Karpas-422 (cell line): Measurements from ENCODE around the gene MYH9. TPM values are rescaled to one million over a fixed set of nuclear protein-coding genes. Genes with fewer than 3 reads are reported as not detected.
"Not testable (repeated sequence)": the region's sequence is repeated elsewhere in the genome, so short reads cannot be mapped to it uniquely, and the experiment has no call there.

Experiments
- DNase-seq: peaks from one replicate; pipeline ENCODE4 v3.0.0-alpha.2; 2015
- H2AFZ ChIP-seq: fragments of 200-600 bp; sonication (generic); 2 replicates; pipeline ENCODE4 v1.6.1; 2014; ENCODE audit warnings: antibody characterized with exemption, low read length, mixed read lengths
- H3K27ac ChIP-seq: fragments of 200-600 bp; sonication (generic); 2 replicates; pipeline ENCODE4 v1.5.1; 2014; ENCODE audit warnings: mild to moderate bottlenecking, low read length, moderate library complexity
- H3K27me3 ChIP-seq: fragments of 200-600 bp; sonication (generic); 2 replicates; pipeline ENCODE4 v1.6.1; 2014; ENCODE audit warnings: low read length, mixed read lengths
- H3K36me3 ChIP-seq: fragments of 200-600 bp; sonication (generic); 2 replicates; pipeline ENCODE4 v1.6.1; 2014; ENCODE audit warnings: low read length, mixed read lengths; ENCODE audit not compliant: insufficient read depth
- H3K4me1 ChIP-seq: fragments of 200-600 bp; sonication (generic); 2 replicates; pipeline ENCODE4 v1.6.1; 2014; ENCODE audit warnings: mild to moderate bottlenecking, low read length, mixed read lengths
- H3K4me2 ChIP-seq: fragments of 200-600 bp; sonication (generic); 2 replicates; pipeline ENCODE4 v1.6.1; 2014; ENCODE audit warnings: low read length, low read depth, mild to moderate bottlenecking; ENCODE audit not compliant: poor library complexity, severe bottlenecking
- H3K4me3 ChIP-seq: fragments of 200-600 bp; sonication (generic); 2 replicates; pipeline ENCODE4 v1.5.1; 2014; ENCODE audit warnings: mild to moderate bottlenecking, antibody characterized with exemption, low read length, mixed read lengths
- H3K79me2 ChIP-seq: fragments of 200-600 bp; sonication (generic); 2 replicates; pipeline ENCODE4 v1.6.1; 2014; ENCODE audit warnings: mild to moderate bottlenecking, low read length, mixed read lengths
- H3K9ac ChIP-seq: fragments of 200-600 bp; sonication (generic); 2 replicates; pipeline ENCODE4 v1.6.0; 2014; ENCODE audit warnings: low read length
- H3K9me2 ChIP-seq: fragments of 200-600 bp; sonication (generic), shearing (Covaris generic); replicated peaks from 2 replicates; pipeline ENCODE4 v1.6.0; 2014; ENCODE audit warnings: mild to moderate bottlenecking, low read length, moderate library complexity; ENCODE audit not compliant: insufficient read depth
- H3K9me3 ChIP-seq: fragments of 300-700, 200-600 bp; sonication (generic); 2 replicates; pipeline ENCODE4 v1.6.1; 2014; ENCODE audit warnings: low read length, mixed read lengths
- H4K20me1 ChIP-seq: fragments of 200-600 bp; sonication (generic); 2 replicates; pipeline ENCODE4 v1.6.1; 2014; ENCODE audit warnings: mild to moderate bottlenecking, antibody characterized with exemption, low read length, low read depth; ENCODE audit not compliant: insufficient read depth
- total RNA-seq: library from RNA; depleted of rRNA; stranded (reverse); fragments of >200 nt; shearing (Covaris generic); gene quantifications from 2 replicates; pipeline ENCODE4 v1.2.3, GENCODE V29; 2014; ENCODE audit warnings: low replicate concordance

Gene MYH9
- total RNA-seq, 1 experiment from 2014 or later, result 57.5 TPM

- H3K9ac ChIP-seq, result no peak overlapping the region
- H3K4me3 ChIP-seq, result no peak overlapping the region
- no peaks in the 10 kb centered on the region for H3K27me3 ChIP-seq
- H3K36me3 ChIP-seq, result no peaks in the 10 kb centered on the region
- H3K4me1 ChIP-seq, result no peaks in the 10 kb centered on the region
- DNase-seq, result no peak
- H3K27ac ChIP-seq, result no peak overlapping the region
- H3K4me2 ChIP-seq, result no peak overlapping the region
- H3K9me3 ChIP-seq, result no peaks in the 10 kb centered on the region
- H3K79me2 ChIP-seq, result no peaks in the 10 kb centered on the region
- no peaks in the 10 kb centered on the region for H4K20me1 ChIP-seq
- H2AFZ ChIP-seq, result no peak overlapping the region
- H3K9me2 ChIP-seq, result no peaks in the 10 kb centered on the region
These were observed 9.6 kb upstream of the MYH9 start for GRCh38 chr22:36397131-36398093.

DNA sequence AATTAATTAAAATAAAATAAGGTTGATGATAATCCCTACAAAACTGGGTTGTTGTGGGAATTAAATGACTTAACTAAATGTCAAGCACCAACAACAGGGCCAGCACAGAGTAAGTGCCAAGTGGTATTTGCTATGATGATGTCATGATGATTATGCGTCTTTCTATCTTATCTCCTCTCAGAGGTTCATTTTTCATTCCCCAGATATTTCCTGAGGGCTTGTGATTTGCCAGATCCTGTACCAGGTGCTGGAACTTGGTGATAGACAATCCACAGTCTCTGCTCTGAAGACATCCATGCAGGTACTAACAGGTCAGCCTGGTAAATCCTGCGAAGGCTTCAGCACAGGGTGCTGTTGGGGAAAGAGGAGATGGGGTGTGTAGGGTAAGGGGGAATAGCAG lies 8.1 kb upstream of the MYH9 start:
- no peaks in the 10 kb centered on the region for H3K79me2 ChIP-seq
- no peaks in the 10 kb centered on the region for H3K4me1 ChIP-seq
- no peaks in the 10 kb centered on the region for H3K9me2 ChIP-seq
- no peak overlapping the region for H3K4me2 ChIP-seq
- no peak overlapping the region for H3K4me3 ChIP-seq
- no peaks in the 10 kb centered on the region for H3K27me3 ChIP-seq
- no peak overlapping the region for H3K9ac ChIP-seq
- H4K20me1 ChIP-seq, result no peaks in the 10 kb centered on the region
- DNase-seq, result no peak
- no peaks in the 10 kb centered on the region for H3K9me3 ChIP-seq
- H2AFZ ChIP-seq, result no peak overlapping the region
- H3K27ac ChIP-seq, result no peak overlapping the region
- no peaks in the 10 kb centered on the region for H3K36me3 ChIP-seq

DNA sequence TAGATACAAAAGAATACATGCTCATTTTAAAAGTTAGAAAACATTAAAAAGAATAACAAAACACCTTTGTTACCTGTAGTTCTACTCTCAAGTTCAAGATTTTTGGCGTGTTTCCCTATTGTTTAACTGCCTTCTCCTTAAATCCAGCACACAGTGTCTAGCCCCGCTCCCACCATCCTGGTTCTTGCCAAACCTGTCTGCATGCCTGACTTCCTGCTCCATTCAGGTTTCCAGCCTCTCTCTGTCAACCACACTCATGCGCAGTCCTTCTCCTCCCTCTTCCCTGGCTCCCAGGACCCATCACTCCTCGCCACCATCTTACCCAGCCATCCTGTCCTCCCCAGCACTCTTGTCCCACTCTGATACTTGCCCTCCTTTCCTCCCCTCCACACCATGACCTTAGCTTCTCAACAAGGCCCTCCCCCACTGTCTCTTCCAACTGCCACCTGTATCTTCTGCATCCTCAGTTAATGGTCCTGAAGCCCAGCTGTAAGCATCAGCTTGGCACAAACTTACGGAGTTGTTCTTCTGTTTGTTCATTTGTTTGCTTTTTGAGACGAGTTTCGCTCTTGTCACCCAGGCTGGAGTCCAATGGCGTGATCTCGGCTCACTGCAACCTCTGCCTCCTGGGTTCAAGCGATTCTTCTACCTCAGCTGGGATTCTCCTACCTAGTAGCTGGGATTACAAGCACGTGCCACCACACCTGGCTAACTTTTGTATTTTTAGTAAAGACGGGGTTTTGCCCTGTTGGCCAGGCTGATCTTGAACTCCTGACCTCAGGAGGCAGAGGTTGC lies 7.5 kb upstream of the MYH9 start:
- Histone ChIP-seq H3K9me2 (no peaks in the 10 kb centered on the region), H3K4me1 (no peaks in the 10 kb centered on the region), H3K4me2 (no peak overlapping the region), H3K27me3 (no peaks in the 10 kb centered on the region), H3K36me3 (no peaks in the 10 kb centered on the region), H3K9ac (no peak overlapping the region), H3K79me2 (no peaks in the 10 kb centered on the region), H2AFZ (no peak overlapping the region), H3K9me3 (no peaks in the 10 kb centered on the region), H3K27ac (no peak overlapping the region), H3K4me3 (no peak overlapping the region), H4K20me1 (no peaks in the 10 kb centered on the region)
- DNase-seq, result no peak

DNA sequence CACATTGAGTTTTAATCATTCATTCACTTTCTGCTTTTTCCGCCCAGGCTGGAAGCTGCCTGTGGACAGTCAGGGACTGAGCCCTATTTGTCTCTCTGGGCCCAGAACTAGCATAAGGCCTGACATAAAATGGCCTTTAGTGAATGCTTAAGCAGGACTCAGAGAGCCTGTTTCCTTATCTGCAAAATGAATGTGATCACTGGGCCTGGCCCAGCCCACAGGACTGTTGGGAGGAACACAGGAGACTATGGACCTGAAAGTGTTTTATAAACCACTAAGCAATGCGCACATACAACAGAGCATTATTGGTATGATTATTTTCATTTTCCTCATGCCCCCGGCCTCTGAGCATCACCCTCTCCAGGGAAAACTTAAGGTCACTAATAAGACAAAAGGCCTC lies 3.9 kb upstream of the MYH9 start:
- Histone ChIP-seq H3K9me3 (no peaks in the 10 kb centered on the region), H3K9ac (no peak overlapping the region), H3K36me3 (no peaks in the 10 kb centered on the region), H2AFZ (no peak overlapping the region), H4K20me1 (peaks cover 2% of the 10 kb centered on the region; the same call in 1 of the 2 replicates), H3K79me2 (peaks cover 7% of the 10 kb centered on the region), H3K9me2 (no peaks in the 10 kb centered on the region), H3K4me1 (peaks cover 8% of the 10 kb centered on the region), H3K27me3 (no peaks in the 10 kb centered on the region), H3K27ac (no peak overlapping the region), H3K4me3 (no peak overlapping the region), H3K4me2 (no peak overlapping the region)
- no peak for DNase-seq

DNA sequence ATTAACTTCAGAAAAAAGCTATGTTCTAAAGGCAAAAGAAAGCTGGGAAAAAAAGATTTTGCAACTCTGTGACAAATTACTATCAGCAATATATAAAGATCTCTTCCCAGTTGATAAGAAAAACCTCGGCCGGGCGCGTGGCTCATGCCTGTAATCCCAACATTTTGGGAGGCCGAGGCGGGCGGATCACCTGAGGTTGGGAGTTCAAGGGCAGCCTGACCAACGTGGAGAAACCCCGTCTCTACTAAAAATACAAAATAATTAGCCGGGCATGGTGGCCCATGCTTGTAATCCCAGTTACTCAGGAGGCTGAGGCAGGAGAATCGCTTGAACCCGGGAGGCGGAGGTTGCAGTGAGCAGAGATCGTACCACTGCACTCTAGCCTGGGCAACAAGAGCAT lies 1.4 kb upstream of the MYH9 start:
- Histone ChIP-seq H3K4me3 (peak overlapping the region; percentile 63; the same call in 1 of the 2 replicates), H3K79me2 (peaks cover 31% of the 10 kb centered on the region), H3K4me2 (peak overlapping the region; percentile 86), H3K4me1 (peaks cover 31% of the 10 kb centered on the region), H4K20me1 (peaks cover 14% of the 10 kb centered on the region), H3K9ac (peak overlapping the region; percentile 66)
- DNase-seq, H3K9me3 ChIP-seq, H3K27ac ChIP-seq, H3K27me3 ChIP-seq, H2AFZ ChIP-seq, H3K36me3 ChIP-seq, H3K9me2 ChIP-seq: not testable (repeated sequence)

DNA sequence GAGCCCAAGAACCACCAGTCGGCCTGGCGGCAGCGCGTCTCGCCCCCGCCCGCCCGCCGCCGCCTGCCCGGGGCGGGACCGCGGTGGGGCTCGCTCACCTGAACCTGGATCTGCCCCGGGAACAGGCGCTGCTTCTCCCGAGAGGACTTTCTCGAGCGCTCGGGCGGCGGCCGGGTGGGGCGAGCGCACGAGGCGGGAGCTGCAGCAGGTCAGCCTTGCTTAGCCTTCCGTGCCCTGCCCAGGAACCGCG lies 133 bp downstream of the MYH9 start:
- Histone ChIP-seq H3K79me2 (peaks cover 46% of the 10 kb centered on the region), H3K27ac (peak overlapping the region; percentile 94), H3K4me1 (peaks cover 39% of the 10 kb centered on the region), H3K9me2 (no peaks in the 10 kb centered on the region), H2AFZ (no peak overlapping the region), H3K36me3 (no peaks in the 10 kb centered on the region; the same call in 1 of the 2 replicates), H3K4me2 (peak overlapping the region; percentile 87), H3K9me3 (no peaks in the 10 kb centered on the region), H3K9ac (peak overlapping the region; percentile 82), H3K27me3 (no peaks in the 10 kb centered on the region), H3K4me3 (peak overlapping the region; percentile 79), H4K20me1 (peaks cover 20% of the 10 kb centered on the region)
- no peak for DNase-seq

GRCh38 chr22:36386900-36387708 lies 663 bp downstream of the MYH9 start:
- Histone ChIP-seq H3K9me2 (no peaks in the 10 kb centered on the region), H3K36me3 (no peaks in the 10 kb centered on the region; the same call in 1 of the 2 replicates), H3K27ac (peak overlapping the region; percentile 94), H3K27me3 (no peaks in the 10 kb centered on the region), H3K9ac (peak overlapping the region; percentile 82), H3K4me1 (peaks cover 39% of the 10 kb centered on the region), H3K79me2 (peaks cover 51% of the 10 kb centered on the region), H2AFZ (no peak overlapping the region), H3K4me2 (peak overlapping the region; percentile 87), H3K9me3 (no peaks in the 10 kb centered on the region), H4K20me1 (peaks cover 20% of the 10 kb centered on the region), H3K4me3 (peak overlapping the region; percentile 79)
- DNase-seq, result peak; percentile 89
